GM10266 (cell line): ENCODE measurements around the gene MSI2.

Source experiments
- DNase-seq: peaks from one replicate; pipeline ENCODE4 v3.0.0; 2012; ENCODE audit errors: extremely low spot score
- TF ChIP-seq, protein P1 (sequence below): IDR thresholded peaks from 2 replicates; pipeline ENCODE4 v1.5.1; 2012; ENCODE audit warnings: mild to moderate bottlenecking, low read depth; ENCODE audit not compliant: control insufficient read depth, insufficient read depth; ENCODE audit errors: missing control alignments

Gene MSI2

DNA sequence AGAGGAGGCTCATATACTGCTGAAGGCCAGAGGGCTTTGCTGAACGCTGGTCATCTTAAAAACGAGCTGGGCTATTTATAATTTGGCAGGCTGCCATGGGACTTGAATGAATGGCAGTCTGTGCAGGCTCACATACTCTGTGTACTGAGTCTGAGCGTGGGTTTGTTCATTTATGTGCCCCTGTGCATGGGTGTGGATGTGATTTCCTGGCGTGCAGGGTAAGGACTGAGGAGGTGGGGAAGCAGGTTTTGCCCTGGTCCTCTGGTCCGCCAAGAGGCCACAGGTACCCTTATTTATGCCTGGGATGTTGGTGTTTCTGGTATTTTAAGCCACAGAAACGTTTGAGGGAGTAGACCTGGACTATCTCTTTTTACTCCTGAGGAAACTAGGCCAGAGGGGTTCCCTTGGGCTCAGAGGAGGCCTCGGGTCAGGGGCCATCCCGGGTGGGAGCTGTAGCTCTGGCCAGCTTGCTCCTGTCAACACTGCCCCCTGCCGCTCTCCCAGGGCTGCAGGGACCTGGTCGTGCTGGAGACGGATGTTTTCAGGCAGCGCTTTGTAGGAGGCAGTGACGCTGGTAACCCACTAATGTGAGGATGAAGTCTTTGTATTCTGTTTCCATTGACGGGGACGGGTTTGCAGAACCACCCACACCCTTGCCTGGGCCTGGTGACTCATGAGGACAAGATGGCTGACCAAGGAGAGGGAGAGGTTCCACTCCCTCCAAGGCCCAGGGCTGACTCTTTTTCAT is 184.4 kb downstream of the MSI2 start:
- TF ChIP-seq, protein P1, sequence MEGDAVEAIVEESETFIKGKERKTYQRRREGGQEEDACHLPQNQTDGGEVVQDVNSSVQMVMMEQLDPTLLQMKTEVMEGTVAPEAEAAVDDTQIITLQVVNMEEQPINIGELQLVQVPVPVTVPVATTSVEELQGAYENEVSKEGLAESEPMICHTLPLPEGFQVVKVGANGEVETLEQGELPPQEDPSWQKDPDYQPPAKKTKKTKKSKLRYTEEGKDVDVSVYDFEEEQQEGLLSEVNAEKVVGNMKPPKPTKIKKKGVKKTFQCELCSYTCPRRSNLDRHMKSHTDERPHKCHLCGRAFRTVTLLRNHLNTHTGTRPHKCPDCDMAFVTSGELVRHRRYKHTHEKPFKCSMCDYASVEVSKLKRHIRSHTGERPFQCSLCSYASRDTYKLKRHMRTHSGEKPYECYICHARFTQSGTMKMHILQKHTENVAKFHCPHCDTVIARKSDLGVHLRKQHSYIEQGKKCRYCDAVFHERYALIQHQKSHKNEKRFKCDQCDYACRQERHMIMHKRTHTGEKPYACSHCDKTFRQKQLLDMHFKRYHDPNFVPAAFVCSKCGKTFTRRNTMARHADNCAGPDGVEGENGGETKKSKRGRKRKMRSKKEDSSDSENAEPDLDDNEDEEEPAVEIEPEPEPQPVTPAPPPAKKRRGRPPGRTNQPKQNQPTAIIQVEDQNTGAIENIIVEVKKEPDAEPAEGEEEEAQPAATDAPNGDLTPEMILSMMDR, result peak; percentile 59
- peak; percentile 73 for DNase-seq

DNA sequence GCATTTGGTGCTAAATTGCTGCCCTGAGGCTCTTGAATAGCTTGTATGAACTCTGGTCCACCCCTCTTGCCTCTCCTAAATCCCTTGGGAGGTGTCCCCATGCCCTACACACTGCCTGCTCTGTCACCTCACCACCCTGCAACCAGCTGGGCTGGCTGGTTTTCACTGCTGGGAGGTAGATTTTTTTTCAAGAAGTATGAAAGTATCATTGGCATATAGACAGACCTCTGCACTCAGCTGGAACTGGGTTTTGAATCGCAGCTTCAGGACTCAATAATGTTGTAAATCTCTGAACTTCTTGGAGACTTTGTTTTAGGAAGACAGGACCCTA is 184.9 kb downstream of the MSI2 start:
- TF ChIP-seq, protein P1, result no peak
- DNase-seq, result no peak

DNA sequence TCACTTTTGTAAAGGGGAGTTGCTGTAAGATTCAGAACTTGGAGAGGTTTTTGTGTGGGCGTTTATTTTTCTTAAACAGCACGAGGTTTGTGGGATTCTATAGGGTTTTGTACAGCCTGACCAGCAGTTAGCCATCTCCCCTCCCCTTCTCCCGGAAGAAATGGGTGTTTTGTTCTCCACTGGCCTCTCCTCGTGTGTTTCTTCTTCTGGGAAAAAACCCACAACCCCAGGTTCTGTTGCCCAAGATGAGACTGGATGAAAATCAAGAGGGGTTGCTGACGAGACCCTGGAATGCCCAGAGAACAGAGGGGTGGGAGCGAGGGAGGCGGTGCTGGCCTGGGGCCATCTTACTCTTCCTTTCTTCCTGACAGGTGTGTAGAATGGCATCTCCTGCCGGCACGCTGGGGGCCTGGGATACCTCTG is 186.1 kb downstream of the MSI2 start:
- DNase-seq, result no peak

DNA sequence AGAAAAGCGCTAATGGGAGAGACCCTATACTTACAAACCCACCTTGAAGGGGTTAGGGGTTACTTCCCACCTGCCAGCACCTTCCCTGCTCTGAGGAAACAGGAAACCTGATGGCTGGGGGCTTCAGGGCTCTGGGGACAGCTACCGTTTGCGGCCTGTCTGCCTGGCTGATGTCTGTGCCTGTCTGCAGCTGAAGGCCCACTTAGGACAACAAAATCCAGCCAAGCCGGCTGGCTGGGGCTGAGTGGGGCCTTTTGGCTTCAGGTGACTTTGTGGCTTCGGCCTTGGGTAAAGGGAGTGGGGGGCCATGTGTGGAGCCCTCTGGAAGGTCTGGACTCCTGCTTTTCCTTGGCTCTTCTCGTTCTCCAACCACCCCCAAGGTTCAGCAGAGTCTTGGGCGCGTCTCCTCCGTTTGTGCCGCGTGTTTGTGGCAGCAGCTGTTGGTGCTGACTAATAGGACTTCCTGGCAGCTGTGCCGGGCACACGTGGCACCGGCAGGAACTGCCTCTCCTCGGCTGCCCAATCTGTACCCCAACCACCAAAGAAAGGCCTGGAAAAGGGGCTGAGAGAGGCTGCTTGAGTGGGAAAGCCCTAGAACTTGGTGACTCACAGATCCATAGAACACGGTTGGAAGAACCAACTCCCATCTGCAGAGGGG is 186.7 kb downstream of the MSI2 start:
- no peak for DNase-seq
- TF ChIP-seq, protein P1, result no peak

More for the DNA sequence above, 186.1 kb downstream of the MSI2 start:
- TF ChIP-seq, protein P1, result no peak

DNA sequence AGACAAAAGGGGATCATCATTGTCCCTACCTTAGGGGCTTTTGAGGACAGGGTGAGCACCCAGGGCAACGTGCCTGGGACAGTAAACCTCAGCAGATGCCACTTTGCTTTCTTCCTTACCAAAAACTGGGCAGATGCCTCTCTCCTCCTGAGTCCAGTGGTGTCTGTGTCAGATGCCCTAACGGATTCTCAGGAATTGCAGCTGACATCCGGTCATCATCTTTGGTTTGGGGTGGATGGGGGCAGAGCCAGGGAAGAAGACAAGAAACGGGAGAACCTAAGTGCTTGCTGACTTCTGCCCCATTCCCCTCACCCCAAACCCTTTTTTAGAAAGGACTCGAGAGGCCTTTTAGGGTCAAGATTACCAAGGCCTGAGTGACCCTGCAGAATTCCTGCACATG is 187.5 kb downstream of the MSI2 start:
- TF ChIP-seq, protein P1, result no peak

DNA sequence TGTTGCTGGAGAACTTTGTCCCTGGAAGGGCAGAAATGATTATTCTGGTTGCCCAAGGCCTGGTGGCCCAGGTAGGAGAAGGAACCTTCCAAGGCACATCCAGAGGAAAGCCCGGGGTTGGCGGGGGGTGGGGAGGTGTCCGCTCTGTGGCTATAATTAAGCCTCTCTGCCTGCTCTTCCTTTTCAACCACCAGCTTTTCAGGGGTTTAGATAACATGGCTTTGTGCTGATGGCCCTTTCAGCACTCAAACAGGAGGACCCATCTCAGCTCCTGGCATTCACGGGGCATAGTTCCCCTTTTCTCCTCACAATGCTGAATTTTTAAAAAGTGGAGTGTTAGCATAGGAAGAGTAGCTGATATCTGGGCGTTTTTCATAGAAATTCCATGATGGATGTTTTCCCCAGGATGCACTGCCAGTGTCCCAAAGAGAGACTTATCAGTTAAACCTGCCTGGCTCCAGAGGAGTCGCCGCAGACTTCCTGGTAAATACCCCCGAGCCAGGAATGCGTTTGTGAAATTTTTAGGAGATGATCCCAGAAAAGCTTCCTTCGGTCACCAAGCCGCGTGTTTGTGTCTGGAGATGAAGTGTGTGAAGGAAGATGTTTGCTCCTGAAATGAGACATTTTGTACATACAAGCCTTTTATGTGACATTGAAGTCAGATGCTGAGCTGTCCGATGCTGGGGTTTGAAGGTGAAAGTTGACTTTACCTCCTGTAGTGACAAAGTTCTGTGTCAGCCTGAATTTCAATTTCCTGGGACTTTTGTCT is 188.5 kb downstream of the MSI2 start:
- DNase-seq, result no peak
- TF ChIP-seq, protein P1, result no peak

More for the DNA sequence above, 187.5 kb downstream of the MSI2 start:
- DNase-seq, result no peak
